ENCODE results near the gene NOC3L.
"Not testable (repeated sequence)": the region's sequence is repeated elsewhere in the genome, so short reads cannot be mapped to it uniquely, and the experiment has no call there.

The NOC3L gene

DNA sequence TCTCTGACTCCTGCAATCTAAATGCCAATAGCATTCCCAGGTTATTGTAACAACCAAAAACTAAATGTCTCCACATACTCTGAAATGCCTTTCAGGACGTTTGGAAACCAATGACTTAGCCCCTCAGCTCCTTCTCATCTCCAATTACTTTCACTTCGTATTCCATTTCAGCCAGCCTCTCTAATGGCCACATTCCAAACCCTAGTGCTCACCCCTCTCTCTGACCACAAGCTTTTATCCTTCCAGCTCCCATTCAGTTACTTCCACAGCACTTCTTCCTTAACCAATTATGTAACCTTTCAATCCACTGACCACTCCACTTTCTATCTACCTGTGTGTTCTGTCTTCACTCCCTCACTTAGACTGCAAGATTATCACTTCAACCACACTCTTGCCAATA lies 4.3 kb downstream of the NOC3L start:
- no peak for DNase-seq

DNA sequence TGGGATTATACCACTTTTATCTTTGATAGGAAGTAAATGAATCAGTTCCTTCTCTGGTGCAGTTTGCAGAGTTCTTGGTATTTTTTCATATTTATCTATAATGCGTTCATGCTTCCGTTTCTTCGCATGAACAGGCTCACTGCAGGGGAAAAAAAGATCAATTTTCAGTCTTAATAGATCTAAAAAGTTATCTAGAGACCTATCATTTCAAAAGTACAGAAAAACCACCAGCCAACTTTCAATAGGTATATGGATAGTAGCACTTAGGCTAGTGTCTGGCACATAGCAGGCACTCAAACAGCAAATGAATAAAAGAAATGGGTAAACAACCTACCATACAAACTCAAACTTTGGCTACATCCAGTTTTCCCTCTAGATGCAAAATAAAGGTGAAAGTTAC lies 5.5 kb downstream of the NOC3L start:
- DNase-seq: no peak

- no peak for DNase-seq
Observed at GRCh38 chr10:94355841-94356240, 6.9 kb downstream of the NOC3L start.

- no peak for DNase-seq
Observed at GRCh38 chr10:94353336-94353735, 9.4 kb downstream of the NOC3L start.

DNA sequence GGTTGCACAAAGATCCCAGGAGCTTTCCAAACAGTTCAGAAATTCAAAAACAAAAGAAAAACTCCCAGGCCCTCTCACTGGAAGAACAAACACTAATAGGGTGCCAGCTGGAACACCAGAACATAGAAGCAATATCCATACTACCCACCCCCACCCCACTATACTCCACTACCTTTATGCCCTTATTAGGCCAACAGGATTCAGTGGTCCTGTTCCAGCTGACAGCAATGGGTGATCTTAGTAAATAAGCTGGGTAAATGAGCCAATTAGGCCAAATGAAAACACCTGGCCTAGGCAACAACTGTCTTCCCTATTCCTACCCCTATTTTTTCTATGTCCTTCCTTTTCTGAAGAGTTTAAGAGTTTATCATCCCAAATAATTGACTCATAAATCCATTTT lies 11.7 kb downstream of the NOC3L start:
- no peak for DNase-seq

DNA sequence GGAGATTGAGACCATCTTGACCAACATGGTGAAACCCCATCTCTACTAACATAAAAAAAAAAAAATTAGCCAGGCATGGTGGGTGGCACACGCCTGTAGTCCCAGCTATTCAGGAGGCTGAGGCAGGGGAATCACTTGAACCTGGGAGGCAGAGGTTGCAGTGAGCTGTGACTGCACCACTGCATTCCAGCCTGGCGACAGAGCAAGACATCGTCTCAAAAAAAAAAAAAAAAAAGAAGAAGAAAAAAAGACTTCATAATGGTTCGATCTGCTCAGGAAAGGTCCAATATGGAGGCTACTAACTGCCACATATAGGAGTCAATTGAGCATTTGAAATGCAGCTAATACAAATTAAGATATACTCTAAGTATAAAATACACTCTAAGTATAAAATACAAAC lies 12.2 kb downstream of the NOC3L start:
- not testable (repeated sequence) for DNase-seq

GRCh38 chr10:94349327-94349726 lies 13.4 kb downstream of the NOC3L start:
- DNase-seq: no peak

- no peak for DNase-seq
Observed at GRCh38 chr10:94344522-94345122, 18.1 kb downstream of the NOC3L start.

DNA sequence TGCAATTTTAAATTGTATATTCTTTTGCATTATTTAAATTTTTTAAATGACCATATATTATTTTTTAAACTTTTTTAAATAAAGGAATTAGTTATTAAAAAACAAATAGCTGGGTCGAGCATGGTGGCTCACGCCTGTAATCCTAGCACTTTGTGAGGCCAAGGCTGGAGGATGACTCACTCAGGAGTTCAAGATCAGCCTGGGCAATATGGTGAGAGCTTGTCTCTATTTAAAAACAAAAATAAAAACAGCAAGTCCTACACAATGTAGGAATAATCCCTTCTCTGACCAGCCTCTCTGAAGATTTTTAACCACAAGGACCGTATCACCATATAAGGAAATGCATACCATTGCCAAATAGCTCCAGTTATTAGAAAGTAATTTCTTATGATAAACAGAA lies 19.6 kb downstream of the NOC3L start:
- no peak for DNase-seq

- no peak for DNase-seq
Observed at GRCh38 chr10:94334857-94335256, 27.9 kb downstream of the NOC3L start.

DNA sequence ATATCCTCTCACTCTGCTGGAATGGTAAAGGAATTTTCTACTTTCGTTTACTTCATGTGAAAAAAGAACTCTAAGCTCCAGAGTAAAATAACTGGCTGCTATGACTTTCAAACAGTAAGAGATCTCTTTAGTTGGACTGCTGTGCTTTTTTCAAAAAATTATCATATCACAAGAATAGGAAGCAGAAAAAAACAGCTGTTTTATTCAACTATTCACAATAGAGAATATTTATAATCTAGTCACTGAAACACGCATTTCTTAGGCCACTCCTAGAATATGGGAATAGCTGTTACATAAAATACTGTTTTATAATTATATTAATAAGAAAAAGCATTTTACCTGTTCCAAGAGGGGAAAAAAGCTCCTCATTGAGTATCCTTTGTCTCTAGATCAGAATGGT lies 29.7 kb downstream of the NOC3L start:
- DNase-seq: no peak

GRCh38 chr10:94328613-94329012 lies 34.1 kb downstream of the NOC3L start:
- no peak for DNase-seq

- no peak for DNase-seq
Observed at GRCh38 chr10:94327649-94328048, 35.1 kb downstream of the NOC3L start.

GRCh38 chr10:94324609-94325233 lies 38.0 kb downstream of the NOC3L start:
- no peak for DNase-seq

DNA sequence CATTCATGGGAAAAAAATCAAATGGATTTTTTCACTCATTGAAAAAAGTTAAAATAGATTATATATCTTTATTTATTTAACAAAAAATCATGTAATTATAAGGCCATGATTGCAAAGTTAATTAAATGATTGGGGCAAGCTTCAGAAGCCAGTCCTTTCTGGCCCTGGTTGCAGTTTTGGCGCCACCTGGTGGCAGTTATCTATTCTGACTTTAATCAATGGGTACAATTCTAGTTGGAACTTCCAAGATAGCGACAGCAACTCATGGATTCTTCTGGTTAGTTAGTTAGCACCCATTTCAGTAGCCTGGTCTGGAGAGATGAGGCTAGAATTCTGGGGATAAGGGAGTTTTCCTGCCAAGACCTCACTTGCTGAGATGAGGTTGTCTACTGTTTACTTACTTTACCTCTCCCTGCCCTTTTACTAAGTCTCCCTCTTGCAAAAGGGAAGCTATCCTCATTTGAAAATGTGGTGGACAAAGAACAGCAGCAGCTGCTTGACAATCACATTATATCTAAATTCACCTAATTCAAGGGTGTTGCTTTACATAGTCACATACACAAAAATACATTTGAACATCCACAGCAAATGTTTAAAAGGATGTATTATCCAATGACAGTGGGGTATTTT lies 42.3 kb downstream of the NOC3L start:
- peak; percentile 1 for DNase-seq

GRCh38 chr10:94316560-94316959 lies 46.2 kb downstream of the NOC3L start:
- DNase-seq: no peak

DNA sequence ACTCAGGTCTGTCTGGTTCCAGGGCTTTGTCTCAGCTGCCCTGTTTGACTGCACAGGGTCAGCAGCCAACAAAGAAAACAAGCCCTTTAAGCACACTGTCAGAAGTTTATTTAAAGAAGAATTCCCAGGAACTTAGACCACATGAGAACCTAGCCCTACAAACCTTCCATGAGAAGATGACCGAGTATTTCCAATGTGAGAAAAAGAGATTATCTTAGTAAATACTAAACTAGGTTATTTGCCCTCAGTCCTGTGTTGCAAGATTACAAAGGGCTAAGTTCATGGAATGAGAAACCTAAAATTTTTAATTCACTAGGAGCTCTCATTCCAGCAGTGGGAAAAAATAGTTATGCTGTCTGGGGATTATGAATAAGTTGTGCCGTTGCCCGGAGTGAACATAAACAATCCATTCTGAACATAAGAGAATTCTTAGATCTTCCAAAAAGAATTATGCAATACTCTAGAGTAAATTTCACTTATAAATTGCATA lies 46.7 kb downstream of the NOC3L start:
- DNase-seq: no peak

GRCh38 chr10:94315024-94315451 lies 47.7 kb downstream of the NOC3L start:
- no peak for DNase-seq

DNA sequence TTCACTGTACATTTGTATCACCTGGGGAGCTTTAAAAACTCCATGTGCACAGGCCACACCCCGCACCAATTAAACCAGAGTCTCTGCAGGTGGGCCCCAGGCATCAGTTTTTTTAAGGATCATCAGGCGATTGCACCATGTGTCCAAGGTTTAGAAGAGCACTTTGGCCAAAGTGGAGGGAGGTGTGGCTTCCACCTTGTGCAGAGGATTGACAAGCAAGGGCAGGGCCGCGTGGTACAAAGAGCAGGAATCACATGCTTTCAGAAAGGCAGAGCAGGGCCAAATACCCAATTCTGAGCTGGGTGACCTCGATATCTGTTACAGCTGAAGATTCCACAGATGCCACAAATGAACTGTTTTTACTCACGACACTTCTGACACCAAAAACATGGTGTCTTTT lies 52.4 kb downstream of the NOC3L start:
- no peak for DNase-seq

- DNase-seq: no peak
Observed at GRCh38 chr10:94308866-94309265, 53.9 kb downstream of the NOC3L start.

DNA sequence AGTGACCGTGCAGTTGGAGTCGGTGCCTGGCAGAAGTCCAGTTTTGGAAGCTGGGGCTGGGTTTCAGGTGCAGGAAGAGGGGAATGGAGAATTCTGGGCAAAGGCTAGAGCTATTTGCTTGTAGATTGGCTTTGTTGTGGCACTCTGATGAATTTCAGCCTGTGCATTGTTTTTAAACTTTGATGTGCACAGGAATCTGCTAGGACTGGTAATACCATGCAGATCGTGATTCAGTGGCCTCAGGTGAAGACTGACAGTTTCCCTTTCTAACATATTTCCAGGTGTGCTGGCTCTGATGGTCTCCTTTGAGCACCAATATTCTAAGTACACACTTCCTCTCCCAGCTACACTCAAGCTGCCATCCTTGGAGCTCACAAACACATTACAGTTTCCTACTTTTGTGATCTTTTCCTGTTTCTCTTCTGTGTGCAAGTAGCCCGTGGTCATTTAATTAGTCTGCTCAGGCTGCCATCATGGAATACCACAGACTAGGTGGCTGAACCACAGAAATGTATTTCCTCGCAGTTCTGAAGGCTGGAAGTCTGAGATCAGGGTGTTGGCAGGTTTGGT lies 55.6 kb downstream of the NOC3L start:
- no peak for DNase-seq

GRCh38 chr10:94303929-94304328 lies 58.8 kb downstream of the NOC3L start:
- DNase-seq: no peak

DNA sequence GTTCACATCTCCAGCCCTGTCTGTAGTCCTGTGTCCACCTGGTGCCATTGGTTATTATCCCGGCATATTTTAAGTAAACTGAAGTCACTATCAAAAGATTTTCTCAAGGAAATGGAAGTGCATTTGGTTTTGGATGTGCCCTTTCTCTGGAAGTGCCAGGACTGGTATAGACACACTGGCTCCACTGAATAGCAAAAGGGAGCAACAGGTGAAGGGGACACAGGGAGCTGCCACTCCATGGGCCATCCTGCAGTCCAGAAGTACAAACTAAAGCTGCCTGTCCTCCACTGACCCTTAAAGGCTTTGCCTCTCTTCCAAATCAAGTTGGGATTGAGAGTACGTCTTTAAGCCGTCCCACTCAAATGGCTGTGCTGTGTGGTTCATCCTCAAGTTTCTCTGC lies 62.7 kb downstream of the NOC3L start:
- no peak for DNase-seq

- no peak for DNase-seq
Observed at GRCh38 chr10:94299417-94299816, 63.3 kb downstream of the NOC3L start.

Measured in NCI-H2081 treated with DMSO at 0.1 percent for 48 hours (cell line).